ENCODE data around the gene SFMBT2. TPM values are rescaled to one million over a fixed set of nuclear protein-coding genes. Genes with fewer than 3 reads are reported as not detected.

Gene SFMBT2
- total and polyA plus RNA-seq, 2 donors = 5.0 to 30.9 TPM

- Histone ChIP-seq H3K4me1 (ENCODE audit: insufficient read depth) (no peaks in the 10 kb centered on the region), H3K27ac (ENCODE audit: low read depth) (no peak overlapping the region), H3K4me3 (ENCODE audit: low read depth, low read length) (no peak overlapping the region), H3K36me3 (ENCODE audit: insufficient read depth) (no peaks in the 10 kb centered on the region)
- 72% methylated on average over 3 of the region's 3 CpGs for WGBS
- no peak for DNase-seq (ENCODE audit: extremely low spot score)
Observed at GRCh38 chr10:7146189-7146588, 264.6 kb downstream of the SFMBT2 start.

GRCh38 chr10:7136016-7136415 is 274.8 kb downstream of the SFMBT2 start:
- no peaks in the 10 kb centered on the region for H3K4me1 ChIP-seq (ENCODE audit: insufficient read depth)
- H3K4me3 ChIP-seq (ENCODE audit: low read depth, low read length) = no peak overlapping the region
- 33% methylated on average over 5 of the region's 5 CpGs for WGBS
- H3K36me3 ChIP-seq (ENCODE audit: insufficient read depth) = no peaks in the 10 kb centered on the region
- DNase-seq (ENCODE audit: extremely low spot score) = no peak
- H3K27ac ChIP-seq (ENCODE audit: low read depth) = no peak overlapping the region

GRCh38 chr10:7135188-7135587 is 275.6 kb downstream of the SFMBT2 start:
- DNase-seq (ENCODE audit: extremely low spot score) = no peak
- Histone ChIP-seq H3K4me3 (ENCODE audit: low read depth, low read length) (no peak overlapping the region), H3K27ac (ENCODE audit: low read depth) (no peak overlapping the region), H3K4me1 (ENCODE audit: insufficient read depth) (no peaks in the 10 kb centered on the region), H3K36me3 (ENCODE audit: insufficient read depth) (no peaks in the 10 kb centered on the region)

- H3K27ac ChIP-seq (ENCODE audit: low read depth) = no peak overlapping the region
- no peaks in the 10 kb centered on the region for H3K4me1 ChIP-seq (ENCODE audit: insufficient read depth)
- H3K4me3 ChIP-seq (ENCODE audit: low read depth, low read length) = no peak overlapping the region
- 78% methylated on average over 1 of the region's 1 CpG for WGBS
- no peak for DNase-seq (ENCODE audit: extremely low spot score)
- H3K36me3 ChIP-seq (ENCODE audit: insufficient read depth) = no peaks in the 10 kb centered on the region
Observed at GRCh38 chr10:7134448-7134847, 276.4 kb downstream of the SFMBT2 start.

- no peaks in the 10 kb centered on the region for H3K36me3 ChIP-seq (ENCODE audit: insufficient read depth)
Observed at GRCh38 chr10:7133958-7134357, 276.9 kb downstream of the SFMBT2 start.

GRCh38 chr10:7133278-7133677 is 277.6 kb downstream of the SFMBT2 start:
- no peak for DNase-seq (ENCODE audit: extremely low spot score)
- H3K36me3 ChIP-seq (ENCODE audit: insufficient read depth) = no peaks in the 10 kb centered on the region
- WGBS = 91% methylated on average over 11 of the region's 11 CpGs
- H3K27ac ChIP-seq (ENCODE audit: low read depth) = no peak overlapping the region
- no peaks in the 10 kb centered on the region for H3K4me1 ChIP-seq (ENCODE audit: insufficient read depth)
- no peak overlapping the region for H3K4me3 ChIP-seq (ENCODE audit: low read depth, low read length)

More at GRCh38 chr10:7133958-7134357, 276.9 kb downstream of the SFMBT2 start:
- H3K4me3 ChIP-seq (ENCODE audit: low read depth, low read length) = no peak overlapping the region
- H3K4me1 ChIP-seq (ENCODE audit: insufficient read depth) = no peaks in the 10 kb centered on the region
- 93% methylated on average over 6 of the region's 6 CpGs for WGBS
- H3K27ac ChIP-seq (ENCODE audit: low read depth) = no peak overlapping the region
- no peak for DNase-seq (ENCODE audit: extremely low spot score)

- Histone ChIP-seq H3K27ac (ENCODE audit: low read depth) (no peak overlapping the region), H3K4me1 (ENCODE audit: insufficient read depth) (no peaks in the 10 kb centered on the region)
- WGBS = 87% methylated on average over 11 of the region's 11 CpGs
Observed at GRCh38 chr10:7130191-7130911, 280.5 kb downstream of the SFMBT2 start.

GRCh38 chr10:7123774-7124173 is 287.1 kb downstream of the SFMBT2 start:
- no peak for DNase-seq (ENCODE audit: extremely low spot score)
- 62% methylated on average over 6 of the region's 6 CpGs for WGBS
- Histone ChIP-seq H3K36me3 (ENCODE audit: insufficient read depth) (no peaks in the 10 kb centered on the region), H3K4me3 (ENCODE audit: low read depth, low read length) (no peak overlapping the region), H3K27ac (ENCODE audit: low read depth) (no peak overlapping the region), H3K4me1 (ENCODE audit: insufficient read depth) (no peaks in the 10 kb centered on the region)

More at GRCh38 chr10:7130191-7130911, 280.5 kb downstream of the SFMBT2 start:
- no peaks in the 10 kb centered on the region for H3K36me3 ChIP-seq (ENCODE audit: insufficient read depth)
- H3K4me3 ChIP-seq (ENCODE audit: low read depth, low read length) = no peak overlapping the region
- no peak for DNase-seq (ENCODE audit: extremely low spot score)

GRCh38 chr10:7122561-7122960 is 288.3 kb downstream of the SFMBT2 start:
- H3K36me3 ChIP-seq (ENCODE audit: insufficient read depth) = no peaks in the 10 kb centered on the region
- H3K4me3 ChIP-seq (ENCODE audit: low read depth, low read length) = no peak overlapping the region
- no peak overlapping the region for H3K27ac ChIP-seq (ENCODE audit: low read depth)
- no peak for DNase-seq (ENCODE audit: extremely low spot score)
- no peaks in the 10 kb centered on the region for H3K4me1 ChIP-seq (ENCODE audit: insufficient read depth)
- 84% methylated on average over 3 of the region's 3 CpGs for WGBS

GRCh38 chr10:7121154-7121797 is 289.6 kb downstream of the SFMBT2 start:
- 30% methylated on average over 10 of the region's 10 CpGs for WGBS
- Histone ChIP-seq H3K4me1 (ENCODE audit: insufficient read depth) (no peaks in the 10 kb centered on the region), H3K4me3 (ENCODE audit: low read depth, low read length) (no peak overlapping the region), H3K36me3 (ENCODE audit: insufficient read depth) (no peaks in the 10 kb centered on the region), H3K27ac (ENCODE audit: low read depth) (no peak overlapping the region)
- no peak for DNase-seq (ENCODE audit: extremely low spot score)

- no peaks in the 10 kb centered on the region for H3K36me3 ChIP-seq (ENCODE audit: insufficient read depth)
- no peak overlapping the region for H3K4me3 ChIP-seq (ENCODE audit: low read depth, low read length)
- 93% methylated on average over 14 of the region's 14 CpGs for WGBS
- no peak for DNase-seq (ENCODE audit: extremely low spot score)
- no peaks in the 10 kb centered on the region for H3K4me1 ChIP-seq (ENCODE audit: insufficient read depth)
- H3K27ac ChIP-seq (ENCODE audit: low read depth) = no peak overlapping the region
Observed at GRCh38 chr10:7119325-7120015, 291.4 kb downstream of the SFMBT2 start.

- Histone ChIP-seq H3K36me3 (ENCODE audit: insufficient read depth) (no peaks in the 10 kb centered on the region), H3K27ac (ENCODE audit: low read depth) (no peak overlapping the region), H3K4me3 (ENCODE audit: low read depth, low read length) (no peak overlapping the region), H3K4me1 (ENCODE audit: insufficient read depth) (no peaks in the 10 kb centered on the region)
- 85% methylated on average over 17 of the region's 17 CpGs for WGBS
- no peak for DNase-seq (ENCODE audit: extremely low spot score)
Observed at GRCh38 chr10:7117806-7118674, 292.8 kb downstream of the SFMBT2 start.

- no peaks in the 10 kb centered on the region for H3K36me3 ChIP-seq (ENCODE audit: insufficient read depth)
- no peak overlapping the region for H3K4me3 ChIP-seq (ENCODE audit: low read depth, low read length)
- no peaks in the 10 kb centered on the region for H3K4me1 ChIP-seq (ENCODE audit: insufficient read depth)
- 87% methylated on average over 5 of the region's 5 CpGs for WGBS
- DNase-seq (ENCODE audit: extremely low spot score) = no peak
- H3K27ac ChIP-seq (ENCODE audit: low read depth) = no peak overlapping the region
Observed at GRCh38 chr10:7117177-7117799, 293.5 kb downstream of the SFMBT2 start.
